Breast epithelium (tissue), 4 donors: ENCODE results near the gene RADIL. TPM values are rescaled to one million over a fixed set of nuclear protein-coding genes. Genes with fewer than 3 reads are reported as not detected.
"Not testable (repeated sequence)": the region's sequence is repeated elsewhere in the genome, so short reads cannot be mapped to it uniquely, and the experiment has no call there.

Experiments used
- DNase-seq, 2 donors: peaks; one replicate each; pipeline ENCODE4 v3.0.0-alpha.2; 2019; ENCODE audit warnings: low spot score in 2 of 2
- H3K27ac ChIP-seq, 2 donors: fragments of 200-600 bp; sonication (generic) in 1 of 2; one replicate each; pipeline ENCODE4 v1.5.1; 2016 to 2019; ENCODE audit warnings: mild to moderate bottlenecking in 1 of 2
- H3K27me3 ChIP-seq, 2 donors: fragments of 200-600 bp; sonication (generic) in 1 of 2; one replicate each; pipeline versions ENCODE4 v1.5.1 to v1.6.0; 2017 to 2019; ENCODE audit warnings: control low read depth in 1 of 2, mild to moderate bottlenecking in 1 of 2
- H3K36me3 ChIP-seq: fragments of 200-600 bp; one replicate; pipeline ENCODE4 v1.5.1; 2019
- H3K4me1 ChIP-seq, 2 donors: fragments of 200-600 bp; sonication (generic); one replicate each; pipeline ENCODE4 v1.5.1; 2016 to 2019; ENCODE audit warnings: control low read depth in 1 of 2
- H3K4me3 ChIP-seq, 3 donors: fragments of 200-600 bp; sonication (generic); 1 replicate in 2 of 3; 2 replicates in 1 of 3; pipeline ENCODE4 v1.5.1; 2016 to 2019; ENCODE audit warnings: mild to moderate bottlenecking in 3 of 3, moderate library complexity in 2 of 3
- H3K9me3 ChIP-seq, 2 donors: fragments of 200-600 bp; sonication (generic) in 1 of 2; one replicate each; pipeline ENCODE4 v1.5.1; 2016 to 2019; ENCODE audit warnings: control low read depth in 1 of 2
- POLR2A ChIP-seq: fragments of 450-650 bp; IDR thresholded peaks from one replicate; pipeline ENCODE4 v1.6.1; 2016; ENCODE audit warnings: antibody characterized with exemption, mild to moderate bottlenecking, moderate library complexity
- POLR2AphosphoS5 ChIP-seq, 3 donors: sonication (generic); formaldehyde crosslinking; IDR thresholded peaks; one replicate each; pipeline ENCODE4 v1.6.1; 2017; ENCODE audit warnings: antibody characterized with exemption in 3 of 3
- intact Hi-C: fragments of 100-400 bp; cut with DNase I; formaldehyde crosslinking; loops from one replicate; pipeline ENCODE4 v1.15.1; 2023; ENCODE audit warnings: low total_unique reads
- total RNA-seq, 3 donors: library from RNA; depleted of rRNA; stranded (reverse); fragments of >200 nt; gene quantifications; one replicate each; pipeline ENCODE4 v1.1.0, GENCODE V29; 2016
- TF ChIP-seq, protein P1 (sequence below), 3 donors: fragments of 450-650 bp; IDR thresholded peaks; one replicate each; pipeline ENCODE4 v1.5.1; 2016 to 2017; ENCODE audit warnings: antibody characterized with exemption in 3 of 3, mild to moderate bottlenecking in 3 of 3, moderate library complexity in 3 of 3

Gene RADIL
- total RNA-seq, 3 donors from 2014 or later: 4.4 to 8.5 (median 5.9) TPM

DNA sequence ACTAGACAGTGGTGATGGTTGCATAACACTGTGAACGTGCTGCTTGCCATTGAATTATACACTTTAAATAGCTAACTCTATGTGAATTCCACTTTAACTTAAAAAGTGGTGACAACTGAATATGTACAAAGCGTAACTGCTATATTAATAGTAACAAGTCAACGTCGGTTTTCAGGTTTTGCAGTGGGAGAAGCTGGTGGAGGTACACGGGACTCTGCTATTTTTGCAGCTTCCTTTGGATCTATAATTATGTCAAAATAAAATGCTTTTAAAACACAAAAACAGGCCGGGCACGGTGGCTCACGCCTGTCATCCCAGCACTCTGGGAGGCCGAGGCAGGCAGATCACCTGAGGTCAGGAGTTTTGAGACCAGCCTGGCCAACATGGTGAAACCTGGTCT, 87.1 kb downstream of the RADIL start:
- Histone ChIP-seq H3K36me3 (peaks cover 3% of the 10 kb centered on the region), H3K4me3 (no peak overlapping the region), H3K4me1 (no peaks in the 10 kb centered on the region), H3K9me3 (no peaks in the 10 kb centered on the region), H3K27me3 (no peaks in the 10 kb centered on the region), H3K27ac (no peak overlapping the region)
- TF ChIP-seq POLR2A: no peak
- TF ChIP-seq, protein P1, sequence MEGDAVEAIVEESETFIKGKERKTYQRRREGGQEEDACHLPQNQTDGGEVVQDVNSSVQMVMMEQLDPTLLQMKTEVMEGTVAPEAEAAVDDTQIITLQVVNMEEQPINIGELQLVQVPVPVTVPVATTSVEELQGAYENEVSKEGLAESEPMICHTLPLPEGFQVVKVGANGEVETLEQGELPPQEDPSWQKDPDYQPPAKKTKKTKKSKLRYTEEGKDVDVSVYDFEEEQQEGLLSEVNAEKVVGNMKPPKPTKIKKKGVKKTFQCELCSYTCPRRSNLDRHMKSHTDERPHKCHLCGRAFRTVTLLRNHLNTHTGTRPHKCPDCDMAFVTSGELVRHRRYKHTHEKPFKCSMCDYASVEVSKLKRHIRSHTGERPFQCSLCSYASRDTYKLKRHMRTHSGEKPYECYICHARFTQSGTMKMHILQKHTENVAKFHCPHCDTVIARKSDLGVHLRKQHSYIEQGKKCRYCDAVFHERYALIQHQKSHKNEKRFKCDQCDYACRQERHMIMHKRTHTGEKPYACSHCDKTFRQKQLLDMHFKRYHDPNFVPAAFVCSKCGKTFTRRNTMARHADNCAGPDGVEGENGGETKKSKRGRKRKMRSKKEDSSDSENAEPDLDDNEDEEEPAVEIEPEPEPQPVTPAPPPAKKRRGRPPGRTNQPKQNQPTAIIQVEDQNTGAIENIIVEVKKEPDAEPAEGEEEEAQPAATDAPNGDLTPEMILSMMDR (IDR thresholded peaks at IDR 0.05): no peak
- TF ChIP-seq POLR2AphosphoS5 (IDR thresholded peaks at IDR 0.05): no peak
- intact Hi-C loops: no loop called here
- DNase-seq: no peak

DNA sequence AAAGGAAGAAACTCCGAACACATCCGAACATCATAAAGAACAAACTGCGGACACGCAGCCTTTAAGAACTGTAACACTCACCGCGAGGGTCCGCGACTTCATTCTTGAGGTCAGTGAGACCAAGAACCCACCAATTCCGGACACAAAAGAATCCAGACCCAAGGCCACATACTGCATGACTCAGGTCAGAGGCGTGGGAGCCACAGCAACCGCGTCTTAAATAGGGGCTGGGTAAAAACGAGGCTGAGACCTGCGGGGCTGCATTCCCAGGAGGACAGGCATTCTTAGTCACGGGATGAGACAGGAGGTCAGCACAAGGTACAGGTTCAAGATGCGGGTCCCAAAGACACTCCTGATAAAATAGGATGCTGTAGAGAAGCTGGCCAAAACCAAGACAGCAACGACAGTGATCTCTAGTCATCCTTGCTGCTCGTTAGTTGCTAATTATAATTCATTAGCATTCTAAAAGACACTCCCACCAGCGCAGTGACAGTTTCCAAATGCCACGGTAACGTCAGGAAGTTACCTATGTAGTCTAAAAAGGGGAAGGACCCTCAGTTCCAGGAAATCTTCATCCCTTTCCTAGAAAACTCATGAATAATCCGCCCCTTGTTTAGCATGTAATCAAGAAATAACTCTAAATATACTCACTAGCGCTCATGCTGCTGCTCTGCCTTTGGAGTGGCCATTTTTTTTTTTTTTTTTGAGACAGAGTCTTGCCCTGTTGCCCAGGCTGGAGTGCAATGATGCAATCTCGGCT, 88.7 kb downstream of the RADIL start:
- H3K4me1 ChIP-seq: no peaks in the 10 kb centered on the region
- no peak for DNase-seq
- no peaks in the 10 kb centered on the region for H3K9me3 ChIP-seq
- intact Hi-C loops: no loop called here
- TF ChIP-seq POLR2AphosphoS5 (IDR thresholded peaks at IDR 0.05) (no peak), POLR2A (no peak)
- TF ChIP-seq, protein P1 (IDR thresholded peaks at IDR 0.05): no peak
- no peak overlapping the region for H3K27ac ChIP-seq
- H3K27me3 ChIP-seq: no peaks in the 10 kb centered on the region
- no peak overlapping the region for H3K4me3 ChIP-seq
- H3K36me3 ChIP-seq: peaks cover 7% of the 10 kb centered on the region

DNA sequence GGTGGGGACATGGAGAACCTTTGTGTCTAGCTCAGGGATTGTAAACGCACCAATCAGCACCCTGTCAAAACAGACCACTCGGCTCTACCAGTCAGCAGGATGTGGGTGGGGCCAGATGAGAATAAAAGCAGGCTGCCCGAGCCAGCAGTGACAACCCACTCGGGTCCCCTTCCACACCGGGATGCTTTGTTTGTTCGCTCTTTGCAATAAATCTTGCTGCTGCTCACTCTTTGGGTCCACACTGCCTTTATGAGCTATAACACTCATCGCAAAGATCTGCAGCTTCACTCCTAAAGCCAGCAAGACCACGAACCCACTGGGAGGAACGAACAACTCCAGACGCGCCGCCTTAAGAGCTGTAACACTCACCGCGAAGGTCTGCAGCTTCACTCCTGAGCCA, 89.3 kb downstream of the RADIL start:
- H3K4me1 ChIP-seq, H3K36me3 ChIP-seq, intact Hi-C loops, H3K27me3 ChIP-seq, H3K27ac ChIP-seq, H3K4me3 ChIP-seq, DNase-seq, H3K9me3 ChIP-seq: not testable (repeated sequence)

DNA sequence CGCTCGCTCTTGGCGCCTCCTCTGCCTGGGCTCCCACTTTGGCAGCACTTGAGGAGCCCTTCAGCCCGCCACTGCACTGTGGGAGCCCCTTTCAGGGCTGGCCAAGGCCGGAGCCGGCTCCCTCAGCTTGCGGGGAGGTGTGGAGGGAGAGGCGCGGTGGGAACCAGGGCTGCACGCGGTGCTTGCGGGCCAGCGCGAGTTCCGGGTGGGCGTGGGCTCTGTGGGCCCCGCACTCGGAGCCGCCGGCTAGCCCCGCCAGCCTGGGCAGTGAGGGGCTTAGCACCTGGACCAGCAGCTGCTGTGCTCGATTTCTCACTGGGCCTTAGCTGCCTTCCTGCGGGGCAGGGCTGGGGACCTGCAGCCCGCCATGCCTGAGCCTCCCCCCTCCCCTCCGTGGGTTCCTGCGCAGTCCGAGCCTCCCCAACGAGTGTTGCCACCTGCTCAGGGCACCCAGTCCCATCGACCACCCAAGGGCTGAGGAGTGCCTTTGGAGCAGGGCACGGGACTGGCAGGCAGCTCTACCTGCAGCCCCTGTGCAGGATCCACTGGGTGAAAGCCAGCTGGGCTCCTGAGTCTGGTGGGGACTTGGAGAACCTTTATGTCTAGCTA, 90.0 kb downstream of the RADIL start:
- H3K9me3 ChIP-seq, intact Hi-C loops, H3K4me1 ChIP-seq, H3K4me3 ChIP-seq, H3K27me3 ChIP-seq, H3K36me3 ChIP-seq, H3K27ac ChIP-seq, DNase-seq: not testable (repeated sequence)

DNA sequence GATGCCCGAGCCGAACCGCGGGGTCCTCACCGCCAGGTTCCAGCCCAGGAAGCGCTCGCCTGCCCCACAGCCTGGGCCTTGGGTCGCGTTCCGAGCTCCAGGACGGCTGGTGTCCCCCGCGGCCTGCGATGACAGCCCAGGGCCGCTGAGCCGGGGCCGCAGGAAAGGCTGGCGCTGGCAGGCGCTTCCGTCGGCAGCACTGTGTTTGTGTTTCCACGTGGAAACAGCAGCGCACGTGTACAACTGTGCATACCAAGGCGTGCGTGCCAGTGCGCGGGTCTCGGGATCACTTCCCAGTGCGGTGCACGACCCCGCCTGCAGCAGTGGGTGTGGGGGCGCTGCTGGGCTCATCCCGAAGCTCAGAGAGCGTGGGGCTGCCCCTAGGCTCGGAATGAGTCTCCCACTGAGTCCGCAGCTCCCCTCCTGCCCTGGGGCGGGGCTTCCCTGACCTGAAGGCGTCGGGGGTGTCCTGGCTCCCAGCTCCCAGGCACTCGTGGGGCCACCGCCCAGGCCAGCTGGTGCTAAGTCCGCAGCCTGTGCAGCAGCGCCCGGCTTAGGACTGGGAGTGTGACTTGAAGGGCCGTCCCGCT, 90.9 kb downstream of the RADIL start:
- intact Hi-C loops: no loop called here

More for the DNA sequence above, 90.9 kb downstream of the RADIL start:
- peak overlapping the region; percentile 25 to 39 (median 30) for H3K4me3 ChIP-seq
- peaks cover 16% of the 10 kb centered on the region for H3K36me3 ChIP-seq
- no peaks in the 10 kb centered on the region for H3K27me3 ChIP-seq
- no peaks in the 10 kb centered on the region for H3K4me1 ChIP-seq
- no peaks in the 10 kb centered on the region for H3K9me3 ChIP-seq
- DNase-seq: no peak
- H3K27ac ChIP-seq: no peak overlapping the region
- TF ChIP-seq, protein P1 (IDR thresholded peaks at IDR 0.05): no peak
- TF ChIP-seq POLR2AphosphoS5 (IDR thresholded peaks at IDR 0.05) (no peak), POLR2A (no peak)
